Pancreas (tissue), 10 donors: ENCODE data around the gene CLCN4. TPM values are rescaled to one million over a fixed set of nuclear protein-coding genes. Genes with fewer than 3 reads are reported as not detected.

Experiments used
- ATAC-seq, 4 donors: fragments of 200-7000 bp; cut with Tn5 transposase; one replicate each; pipeline versions ENCODE4 v1.8.0 to v1.9.1; 2020; ENCODE audit warnings: mild to moderate bottlenecking in 4 of 4, moderate library complexity in 4 of 4
- DNase-seq, 6 donors: peaks; one replicate each; pipeline ENCODE4 v3.0.0-alpha.2; 2020
- FAIRE-seq: peaks from 2 replicates; lab custom pipeline; 2012; peaks lifted over from hg19 to GRCh38; lab: Jason Lieb, UNC
- H3K27ac ChIP-seq, 4 donors: fragments of 200-600 bp; sonication (generic); 1 replicate in 3 of 4; 2 replicates in 1 of 4; pipeline versions ENCODE4 v1.5.0 to v1.8.0; 2020
- H3K27me3 ChIP-seq, 4 donors: fragments of 200-600 bp; one replicate each; pipeline ENCODE4 v1.8.0; 2021
- H3K36me3 ChIP-seq, 3 donors: fragments of 200-600 bp; sonication (generic) in 1 of 3; one replicate each; pipeline versions ENCODE4 v1.5.0 to v1.8.0; 2020 to 2021
- H3K4me1 ChIP-seq, 3 donors: fragments of 200-600 bp; one replicate each; pipeline ENCODE4 v1.8.0; 2021
- H3K4me3 ChIP-seq, 4 donors: fragments of 200-600 bp; sonication (generic) in 2 of 4; one replicate each; pipeline versions ENCODE4 v1.5.0 to v1.8.0; 2020 to 2021
- H3K9me3 ChIP-seq, 4 donors: fragments of 200-600 bp; one replicate each; pipeline ENCODE4 v1.8.0; 2021
- WGBS, 2 donors: extraction: QIAGEN DNeasy Blood & Tissue Kit; methylation state at CpG; one replicate each; pipeline ENCODE4 v1.1.7; 2013; 5-methylcytosine and 5-hydroxymethylcytosine counted together
- intact Hi-C, 3 donors: fragments of 100-400 bp; cut with DNase I; formaldehyde crosslinking; loops; one replicate each; pipeline versions ENCODE4 v1.11.1 to v1.14.2; 2022
- polyA plus RNA-seq, 2 donors: library from polyadenylated mRNA; stranded (reverse); fragments of 200-250 nt; gene quantifications; one replicate each; pipeline ENCODE4 v1.2.3, GENCODE V29; 2013
- total RNA-seq, 6 donors: library from RNA; stranded (reverse); fragmentation: NEBNext Ultra II Directional in 4 of 6; extraction: Animal tissue kit (Norgen Biotek cat#: 25700) in 4 of 6; gene quantifications; one replicate each; pipeline versions ENCODE4 v1.2.1 to v1.2.4, GENCODE V29; 2021 to 2023
- TF ChIP-seq, protein P1 (sequence below), 4 donors: fragments of 200-600 bp; sonication (generic) in 3 of 4; IDR thresholded peaks; one replicate each; pipeline versions ENCODE4 v1.5.0 to v1.8.0; 2021; ENCODE audit warnings: antibody characterized with exemption in 4 of 4
- donor health status: healthy with polysubstance abuse.
- donor health status: DM: no; HTN: no; CAD: no; lungs with moderate emphysema.
- donor health status: DM: no; HTN: no; CAD: no.
- donor health status: control.
- donor health status: control.
- donor health status: Bipolar disorder and iron deficiency.
- donor health status: DM: yes; HTN: yes; CAD: no.
- donor health status: DM: no; HTN: no; CAD: no.
- donor health status: DM: no; HTN: no; CAD: no.
- donor health status: DM: yes; HTN: yes; CAD: no.

CLCN4 gene
- total and polyA plus RNA-seq, 8 donors, result 0.57 to 4.0 (median 2.4) TPM

- FAIRE-seq (no peak), DNase-seq (no peak), ATAC-seq (no peak)
- Histone ChIP-seq H3K27me3 (no peaks in the 10 kb centered on the region), H3K36me3 (no peaks in the 10 kb centered on the region), H3K27ac (no peak overlapping the region), H3K9me3 (no peaks in the 10 kb centered on the region), H3K4me3 (no peak overlapping the region), H3K4me1 (no peaks in the 10 kb centered on the region)
- TF ChIP-seq, protein P1, sequence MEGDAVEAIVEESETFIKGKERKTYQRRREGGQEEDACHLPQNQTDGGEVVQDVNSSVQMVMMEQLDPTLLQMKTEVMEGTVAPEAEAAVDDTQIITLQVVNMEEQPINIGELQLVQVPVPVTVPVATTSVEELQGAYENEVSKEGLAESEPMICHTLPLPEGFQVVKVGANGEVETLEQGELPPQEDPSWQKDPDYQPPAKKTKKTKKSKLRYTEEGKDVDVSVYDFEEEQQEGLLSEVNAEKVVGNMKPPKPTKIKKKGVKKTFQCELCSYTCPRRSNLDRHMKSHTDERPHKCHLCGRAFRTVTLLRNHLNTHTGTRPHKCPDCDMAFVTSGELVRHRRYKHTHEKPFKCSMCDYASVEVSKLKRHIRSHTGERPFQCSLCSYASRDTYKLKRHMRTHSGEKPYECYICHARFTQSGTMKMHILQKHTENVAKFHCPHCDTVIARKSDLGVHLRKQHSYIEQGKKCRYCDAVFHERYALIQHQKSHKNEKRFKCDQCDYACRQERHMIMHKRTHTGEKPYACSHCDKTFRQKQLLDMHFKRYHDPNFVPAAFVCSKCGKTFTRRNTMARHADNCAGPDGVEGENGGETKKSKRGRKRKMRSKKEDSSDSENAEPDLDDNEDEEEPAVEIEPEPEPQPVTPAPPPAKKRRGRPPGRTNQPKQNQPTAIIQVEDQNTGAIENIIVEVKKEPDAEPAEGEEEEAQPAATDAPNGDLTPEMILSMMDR (IDR thresholded peaks at IDR 0.05), result no peak
- WGBS, 2 donors, result 83 to 92% methylated on average over 10 of the region's 10 CpGs
- intact Hi-C loops, result no loop called here
Measured at GRCh38 chrX:10146346-10146745, 10.4 kb upstream of the CLCN4 start.

GRCh38 chrX:10152086-10152485, 4.7 kb upstream of the CLCN4 start:
- no peak for ATAC-seq
- 49 to 57% methylated on average over 3 of the region's 3 CpGs for WGBS, 2 donors
- TF ChIP-seq, protein P1 (IDR thresholded peaks at IDR 0.05), result no peak
- Histone ChIP-seq H3K27ac (no peak overlapping the region), H3K4me1 (no peaks in the 10 kb centered on the region), H3K36me3 (no peaks in the 10 kb centered on the region), H3K4me3 (no peak overlapping the region), H3K9me3 (no peaks in the 10 kb centered on the region), H3K27me3 (peaks cover 0 to 9% (median 2%) of the 10 kb centered on the region in 4 donors)
- FAIRE-seq, result no peak
- DNase-seq, result no peak
- intact Hi-C loops, result no loop called here

DNA sequence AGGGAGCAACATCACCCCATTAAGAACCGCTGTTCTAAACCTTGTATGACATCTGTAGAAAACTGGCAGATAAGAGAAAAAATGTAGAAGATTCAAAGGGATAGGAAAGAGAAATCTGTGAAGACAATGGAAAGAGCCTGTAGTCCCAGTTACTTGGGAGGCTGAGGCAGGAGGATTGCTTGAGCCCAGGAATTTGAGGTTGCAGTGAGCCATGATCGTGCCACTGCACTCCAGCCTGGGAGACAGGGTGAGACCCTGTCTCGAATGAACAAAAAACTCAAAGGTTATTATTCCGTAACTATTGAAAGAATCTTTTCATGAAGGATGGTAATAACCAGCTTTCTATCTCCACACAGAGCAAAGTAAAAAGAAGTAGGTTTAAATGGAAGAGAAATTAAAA, 1.6 kb upstream of the CLCN4 start:
- Histone ChIP-seq H3K9me3 (no peaks in the 10 kb centered on the region), H3K36me3 (no peaks in the 10 kb centered on the region), H3K4me1 (no peaks in the 10 kb centered on the region), H3K4me3 (no peak overlapping the region), H3K27me3 (peaks cover 0 to 9% (median 2%) of the 10 kb centered on the region in 4 donors), H3K27ac (no peak overlapping the region)
- FAIRE-seq (no peak), DNase-seq (no peak), ATAC-seq (no peak)
- intact Hi-C loops, result no loop called here
- TF ChIP-seq, protein P1 (IDR thresholded peaks at IDR 0.05), result no peak
- WGBS, 2 donors, result 82 to 92% methylated on average over 4 of the region's 4 CpGs

GRCh38 chrX:10157032-10157341, 212 bp downstream of the CLCN4 start:
- intact Hi-C loops, result no loop called here
- WGBS, 2 donors, result 5 to 12% methylated on average over 7 of the region's 7 CpGs
- Histone ChIP-seq H3K36me3 (no peaks in the 10 kb centered on the region), H3K27me3 (peaks cover 0 to 9% (median 2%) of the 10 kb centered on the region in 4 donors), H3K4me1 (no peaks in the 10 kb centered on the region), H3K27ac (peak overlapping the region; percentile 31 to 66 (median 48)), H3K4me3 (peak overlapping the region in 3 of 4 donors; percentile 5 to 21 (median 18)), H3K9me3 (no peaks in the 10 kb centered on the region)
- peak in 2 of 4 donors; percentile 4 to 18 for ATAC-seq
- FAIRE-seq, result no peak
- TF ChIP-seq, protein P1 (IDR thresholded peaks at IDR 0.05), result no peak
- no peak for DNase-seq

DNA sequence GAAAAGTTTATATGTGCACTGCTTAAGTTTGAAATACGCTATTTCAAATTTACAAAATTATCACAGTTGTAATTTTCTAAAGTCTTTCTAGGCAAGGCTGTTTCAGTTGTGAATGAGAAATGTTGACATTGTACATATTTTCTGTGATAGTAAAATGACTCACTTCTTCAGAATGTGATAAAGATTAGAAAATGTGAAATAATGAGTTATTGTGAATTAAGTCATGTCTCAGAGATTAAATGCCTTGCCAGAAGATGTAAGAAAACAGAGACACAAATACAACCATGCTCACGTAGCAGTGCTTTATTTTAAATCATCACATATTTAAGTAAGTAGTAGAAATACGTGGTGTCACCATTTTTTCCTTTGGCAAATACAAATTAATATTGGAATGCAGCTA, 768 bp downstream of the CLCN4 start:
- DNase-seq, result no peak
- Histone ChIP-seq H3K4me1 (no peaks in the 10 kb centered on the region), H3K36me3 (no peaks in the 10 kb centered on the region), H3K4me3 (peak overlapping the region in 3 of 4 donors; percentile 5 to 21 (median 18)), H3K27me3 (peaks cover 0 to 9% (median under 1%) of the 10 kb centered on the region in 4 donors), H3K9me3 (no peaks in the 10 kb centered on the region), H3K27ac (peak overlapping the region in 3 of 4 donors; percentile 33 to 66 (median 63))
- TF ChIP-seq, protein P1 (IDR thresholded peaks at IDR 0.05), result no peak
- FAIRE-seq, result peak; percentile 92
- 19 to 34% methylated on average over 3 of the region's 3 CpGs for WGBS, 2 donors
- intact Hi-C loops, result no loop called here
- ATAC-seq, result peak; percentile 17 to 44 (median 32)
